Colonic mucosa (tissue), 4 donors: Measurements from ENCODE around the gene RAPGEF1. TPM values are rescaled to one million over a fixed set of nuclear protein-coding genes. Genes with fewer than 3 reads are reported as not detected.

ENCODE experiments used
- DNase-seq: peaks from one replicate; pipeline ENCODE4 v3.0.0-alpha.2; 2020
- H3K27ac ChIP-seq: fragments of 200-600 bp; one replicate; pipeline ENCODE4 v1.8.0; 2021
- H3K27me3 ChIP-seq: fragments of 200-600 bp; one replicate; pipeline ENCODE4 v1.8.0; 2021
- H3K36me3 ChIP-seq: fragments of 200-600 bp; one replicate; pipeline ENCODE4 v1.8.0; 2021
- H3K4me1 ChIP-seq: fragments of 200-600 bp; one replicate; pipeline ENCODE4 v1.8.0; 2021; ENCODE audit warnings: mild to moderate bottlenecking
- H3K4me3 ChIP-seq: fragments of 200-600 bp; one replicate; pipeline ENCODE4 v1.8.0; 2021
- H3K9ac ChIP-seq, 2 donors: one replicate each; pipeline ENCODE4 v1.7.0; 2013; ENCODE audit warnings: control low read depth in 2 of 2, low read depth in 2 of 2, low read length in 2 of 2
- H3K9me3 ChIP-seq: fragments of 200-600 bp; one replicate; pipeline ENCODE4 v1.8.0; 2021
- intact Hi-C: fragments of 100-400 bp; cut with DNase I; formaldehyde crosslinking; loops from one replicate; pipeline ENCODE4 v1.14.1; 2022
- total RNA-seq, 2 donors: library from RNA; stranded (reverse); fragmentation: NEBNext Ultra II Directional in 1 of 2; extraction: Animal tissue kit (Norgen Biotek cat#: 25700) in 1 of 2; gene quantifications; one replicate each; pipeline ENCODE4 v1.2.1, GENCODE V29; 2021
- TF ChIP-seq, protein P1 (sequence below): fragments of 200-600 bp; IDR thresholded peaks from one replicate; pipeline ENCODE4 v1.8.0; 2022; ENCODE audit warnings: antibody characterized with exemption, mild to moderate bottlenecking
- donor health status: healthy.
- donor health status: DM: no; HTN: no; CAD: no.
- donor health status: DM: no; HTN: no; CAD: no.

Gene RAPGEF1
- total RNA-seq, 2 donors from 2014 or later: 47.2 to 58.6 TPM

GRCh38 chr9:131674425-131675421 lies 65.2 kb downstream of the RAPGEF1 start:
- H3K27ac ChIP-seq: peak overlapping the region; percentile 70
- H3K9ac ChIP-seq: peak overlapping the region; percentile 6 to 51
- H3K27me3 ChIP-seq: no peaks in the 10 kb centered on the region
- H3K4me1 ChIP-seq: peaks cover 7% of the 10 kb centered on the region
- H3K36me3 ChIP-seq: no peaks in the 10 kb centered on the region
- intact Hi-C loops: no loop called here
- TF ChIP-seq, protein P1, sequence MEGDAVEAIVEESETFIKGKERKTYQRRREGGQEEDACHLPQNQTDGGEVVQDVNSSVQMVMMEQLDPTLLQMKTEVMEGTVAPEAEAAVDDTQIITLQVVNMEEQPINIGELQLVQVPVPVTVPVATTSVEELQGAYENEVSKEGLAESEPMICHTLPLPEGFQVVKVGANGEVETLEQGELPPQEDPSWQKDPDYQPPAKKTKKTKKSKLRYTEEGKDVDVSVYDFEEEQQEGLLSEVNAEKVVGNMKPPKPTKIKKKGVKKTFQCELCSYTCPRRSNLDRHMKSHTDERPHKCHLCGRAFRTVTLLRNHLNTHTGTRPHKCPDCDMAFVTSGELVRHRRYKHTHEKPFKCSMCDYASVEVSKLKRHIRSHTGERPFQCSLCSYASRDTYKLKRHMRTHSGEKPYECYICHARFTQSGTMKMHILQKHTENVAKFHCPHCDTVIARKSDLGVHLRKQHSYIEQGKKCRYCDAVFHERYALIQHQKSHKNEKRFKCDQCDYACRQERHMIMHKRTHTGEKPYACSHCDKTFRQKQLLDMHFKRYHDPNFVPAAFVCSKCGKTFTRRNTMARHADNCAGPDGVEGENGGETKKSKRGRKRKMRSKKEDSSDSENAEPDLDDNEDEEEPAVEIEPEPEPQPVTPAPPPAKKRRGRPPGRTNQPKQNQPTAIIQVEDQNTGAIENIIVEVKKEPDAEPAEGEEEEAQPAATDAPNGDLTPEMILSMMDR: no peak
- DNase-seq: no peak
- H3K9me3 ChIP-seq: no peaks in the 10 kb centered on the region
- no peak overlapping the region for H3K4me3 ChIP-seq

- DNase-seq: no peak
- H3K9me3 ChIP-seq: no peaks in the 10 kb centered on the region
- H3K27ac ChIP-seq: no peak overlapping the region
- TF ChIP-seq, protein P1: no peak
- peaks cover 9% of the 10 kb centered on the region for H3K4me1 ChIP-seq
- intact Hi-C loops: no loop called here
- H3K4me3 ChIP-seq: no peak overlapping the region
- H3K36me3 ChIP-seq: no peaks in the 10 kb centered on the region
- peak overlapping the region in 1 of 2 donors; percentile 14 for H3K9ac ChIP-seq
- H3K27me3 ChIP-seq: no peaks in the 10 kb centered on the region
Measured at GRCh38 chr9:131673531-131673930, 66.3 kb downstream of the RAPGEF1 start.

GRCh38 chr9:131673068-131673467 lies 66.8 kb downstream of the RAPGEF1 start:
- TF ChIP-seq, protein P1: no peak
- peak overlapping the region in 1 of 2 donors; percentile 14 for H3K9ac ChIP-seq
- no peaks in the 10 kb centered on the region for H3K36me3 ChIP-seq
- intact Hi-C loops: no loop called here
- H3K9me3 ChIP-seq: no peaks in the 10 kb centered on the region
- no peaks in the 10 kb centered on the region for H3K27me3 ChIP-seq
- H3K4me1 ChIP-seq: peaks cover 9% of the 10 kb centered on the region
- no peak overlapping the region for H3K27ac ChIP-seq
- no peak for DNase-seq
- H3K4me3 ChIP-seq: no peak overlapping the region

- H3K9me3 ChIP-seq: no peaks in the 10 kb centered on the region
- no peaks in the 10 kb centered on the region for H3K36me3 ChIP-seq
- no peak overlapping the region for H3K9ac ChIP-seq
- intact Hi-C loops: no loop called here
- H3K4me3 ChIP-seq: no peak overlapping the region
- no peak overlapping the region for H3K27ac ChIP-seq
- DNase-seq: no peak
- H3K4me1 ChIP-seq: peaks cover 9% of the 10 kb centered on the region
- H3K27me3 ChIP-seq: no peaks in the 10 kb centered on the region
- TF ChIP-seq, protein P1: no peak
Measured at GRCh38 chr9:131672451-131672850, 67.4 kb downstream of the RAPGEF1 start.

- no peak for DNase-seq
- intact Hi-C loops: no loop called here
- no peak overlapping the region for H3K27ac ChIP-seq
- no peaks in the 10 kb centered on the region for H3K36me3 ChIP-seq
- H3K9me3 ChIP-seq: no peaks in the 10 kb centered on the region
- H3K4me3 ChIP-seq: no peak overlapping the region
- H3K9ac ChIP-seq: no peak overlapping the region
- H3K4me1 ChIP-seq: peaks cover 9% of the 10 kb centered on the region
- TF ChIP-seq, protein P1: no peak
- no peaks in the 10 kb centered on the region for H3K27me3 ChIP-seq
Measured at GRCh38 chr9:131671133-131671520, 68.7 kb downstream of the RAPGEF1 start.
